ENCODE results near the gene KCNG2.

Gene KCNG2

DNA sequence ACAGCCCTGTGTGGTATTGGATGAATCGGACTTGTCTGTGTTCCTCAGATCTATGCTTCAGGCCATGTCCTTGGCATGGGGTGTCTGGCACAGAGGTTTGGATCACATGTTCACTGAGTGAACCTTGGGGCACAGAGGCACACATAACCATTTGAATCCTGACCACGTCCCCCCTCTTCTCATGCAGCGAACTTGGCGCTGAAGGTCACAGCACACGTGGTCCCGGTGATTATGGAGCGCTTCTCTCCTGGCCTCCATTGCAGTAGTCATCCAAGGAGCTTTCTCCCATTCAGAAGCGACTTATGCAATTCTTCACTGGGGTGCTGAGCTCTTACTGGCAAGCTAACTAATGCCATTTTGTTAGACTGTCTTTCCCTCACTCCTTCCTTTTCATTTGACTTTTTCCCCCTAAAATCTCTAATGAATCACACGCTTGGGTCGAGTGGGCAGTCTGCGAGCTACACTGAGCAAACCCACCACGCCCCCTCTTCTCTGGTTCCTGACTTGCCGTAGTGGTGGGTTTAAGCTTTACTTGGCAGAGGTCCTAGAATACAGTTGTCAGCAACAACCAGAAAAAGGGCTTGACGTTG is 59.4 kb downstream of the KCNG2 start:
- no CpG with 5 or more reads among the region's 14 CpGs for WGBS, 2 donors (ENCODE audit: extremely low coverage in 2 of 2, insufficient read length in 2 of 2, insufficient replicate concordance in 1 of 2)
- H3K79me1 ChIP-seq (ENCODE audit: low read depth, low read length) = peaks cover 2% of the 10 kb centered on the region
- H2BK5ac ChIP-seq (ENCODE audit: low read length) = no peak overlapping the region
- peaks cover 0 to 1% of the 10 kb centered on the region in 2 donors for H3K9me3 ChIP-seq (replicated peaks in 1 of 2; ENCODE audit: control insufficient read depth in 2 of 2, insufficient read depth in 1 of 2, low read depth in 1 of 2, low read length in 2 of 2)
- H3K4ac ChIP-seq (ENCODE audit: low read length) = no peak overlapping the region
- peaks cover 0 to 5% of the 10 kb centered on the region in 2 donors for H3K4me1 ChIP-seq (ENCODE audit: control insufficient read depth in 2 of 2, insufficient read depth in 1 of 2, low read depth in 1 of 2, low read length in 2 of 2)
- no peak overlapping the region for H2BK12ac ChIP-seq (ENCODE audit: low read length)
- no peak overlapping the region for H3K23ac ChIP-seq (ENCODE audit: low read depth, low read length, poor library complexity)
- DNase-seq (ENCODE audit: low spot score) = no peak
- no peak overlapping the region for H4K8ac ChIP-seq (ENCODE audit: low read depth, low read length)
- H3K27me3 ChIP-seq (ENCODE audit: control insufficient read depth in 3 of 3, insufficient read depth in 3 of 3, low read depth in 1 of 3, low read length in 3 of 3) = peaks cover 0 to 6% (median 0%) of the 10 kb centered on the region in 3 experiments
- H3K36me3 ChIP-seq (replicated peaks in 1 of 2; ENCODE audit: control insufficient read depth in 2 of 2, insufficient read depth in 2 of 2, low read length in 2 of 2) = no peaks in the 10 kb centered on the region
- no peak overlapping the region for H2AFZ ChIP-seq (ENCODE audit: low read length)
- H4K91ac ChIP-seq (ENCODE audit: low read depth, low read length, poor library complexity) = no peak overlapping the region
- no peak overlapping the region for H3K4me3 ChIP-seq (ENCODE audit: low read length in 2 of 2)
- peak overlapping the region; percentile 76 for H3K18ac ChIP-seq (ENCODE audit: low read length)
- no peak overlapping the region for H2BK15ac ChIP-seq (ENCODE audit: low read length)
- H3K9ac ChIP-seq (ENCODE audit: low read depth, low read length, poor library complexity) = no peak overlapping the region
- H2AK5ac ChIP-seq (ENCODE audit: low read depth, low read length) = no peak overlapping the region
- H3K14ac ChIP-seq (ENCODE audit: low read length) = no peak overlapping the region
- H3K27ac ChIP-seq (replicated peaks; ENCODE audit: low read length) = peak overlapping the region; percentile 45
- no peak overlapping the region for H2BK120ac ChIP-seq (ENCODE audit: low read depth, low read length)
- H3K4me2 ChIP-seq (ENCODE audit: insufficient read depth, low read length, poor library complexity, severe bottlenecking) = no peak overlapping the region

DNA sequence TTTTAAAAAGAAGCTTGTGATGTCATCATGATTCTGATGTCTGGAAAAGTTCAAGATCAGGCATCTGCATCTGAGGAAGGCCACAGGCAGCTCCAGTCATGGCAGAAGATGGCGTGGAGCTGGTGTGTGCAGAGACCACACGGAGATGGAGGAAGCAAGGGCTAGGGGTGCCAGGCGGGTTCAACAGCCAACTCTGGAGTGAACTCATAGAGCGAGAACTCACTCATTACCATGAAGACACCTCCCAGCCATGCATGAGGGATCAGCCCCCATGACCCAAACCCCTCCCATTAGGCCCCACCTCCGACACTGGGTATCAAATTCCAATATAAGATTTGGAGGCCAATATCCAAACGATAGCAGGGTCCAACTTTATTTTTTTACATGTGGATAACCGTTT is 61.6 kb downstream of the KCNG2 start:
- DNase-seq (ENCODE audit: low spot score) = no peak
- no peak overlapping the region for H2BK5ac ChIP-seq (ENCODE audit: low read length)
- H3K23ac ChIP-seq (ENCODE audit: low read depth, low read length, poor library complexity) = no peak overlapping the region
- peaks cover 0 to 4% of the 10 kb centered on the region in 2 donors for H3K9me3 ChIP-seq (replicated peaks in 1 of 2; ENCODE audit: control insufficient read depth in 2 of 2, insufficient read depth in 1 of 2, low read depth in 1 of 2, low read length in 2 of 2)
- H2BK15ac ChIP-seq (ENCODE audit: low read length) = no peak overlapping the region
- peaks cover 0 to 5% of the 10 kb centered on the region in 2 donors for H3K4me1 ChIP-seq (ENCODE audit: control insufficient read depth in 2 of 2, insufficient read depth in 1 of 2, low read depth in 1 of 2, low read length in 2 of 2)
- H3K27me3 ChIP-seq (ENCODE audit: control insufficient read depth in 3 of 3, insufficient read depth in 3 of 3, low read depth in 1 of 3, low read length in 3 of 3) = peaks cover 0 to 6% (median 0%) of the 10 kb centered on the region in 3 experiments
- H2BK12ac ChIP-seq (ENCODE audit: low read length) = no peak overlapping the region
- no peak overlapping the region for H3K4me2 ChIP-seq (ENCODE audit: insufficient read depth, low read length, poor library complexity, severe bottlenecking)
- no peaks in the 10 kb centered on the region for H3K36me3 ChIP-seq (replicated peaks in 1 of 2; ENCODE audit: control insufficient read depth in 2 of 2, insufficient read depth in 2 of 2, low read length in 2 of 2)
- no peak overlapping the region for H4K8ac ChIP-seq (ENCODE audit: low read depth, low read length)
- H3K14ac ChIP-seq (ENCODE audit: low read length) = no peak overlapping the region
- no peak overlapping the region for H2BK120ac ChIP-seq (ENCODE audit: low read depth, low read length)
- H3K9ac ChIP-seq (ENCODE audit: low read depth, low read length, poor library complexity) = no peak overlapping the region
- peaks cover 2% of the 10 kb centered on the region for H3K79me1 ChIP-seq (ENCODE audit: low read depth, low read length)
- H2AK5ac ChIP-seq (ENCODE audit: low read depth, low read length) = no peak overlapping the region
- H3K4me3 ChIP-seq (ENCODE audit: low read length in 2 of 2) = no peak overlapping the region
- no peak overlapping the region for H3K27ac ChIP-seq (replicated peaks; ENCODE audit: low read length)
- no peak overlapping the region for H3K18ac ChIP-seq (ENCODE audit: low read length)
- H3K4ac ChIP-seq (ENCODE audit: low read length) = no peak overlapping the region
- H2AFZ ChIP-seq (ENCODE audit: low read length) = no peak overlapping the region
- WGBS, 2 donors (ENCODE audit: extremely low coverage in 2 of 2, insufficient read length in 2 of 2, insufficient replicate concordance in 1 of 2) = no CpG with 5 or more reads among the region's 7 CpGs
- no peak overlapping the region for H4K91ac ChIP-seq (ENCODE audit: low read depth, low read length, poor library complexity)

DNA sequence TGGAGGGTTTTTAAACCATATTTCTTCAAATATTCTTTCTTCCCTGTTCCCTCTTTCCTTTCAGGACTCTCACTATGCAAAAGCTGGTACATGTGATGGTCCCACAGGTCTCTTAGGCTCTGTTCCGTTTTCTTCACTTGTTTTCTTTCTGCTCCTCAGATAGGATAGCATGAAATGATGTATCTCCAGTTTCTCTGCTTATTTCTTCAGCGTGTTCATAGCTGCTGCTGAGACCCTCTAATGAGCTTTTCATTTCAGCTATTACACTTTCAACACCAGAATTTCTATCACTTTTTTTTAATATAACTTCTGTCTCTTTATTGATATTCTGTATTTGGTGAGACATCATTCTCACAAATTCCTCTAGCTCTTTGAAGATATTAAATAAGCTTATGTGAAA is 63.9 kb downstream of the KCNG2 start:
- Histone ChIP-seq H3K9me3 (replicated peaks in 1 of 2; ENCODE audit: control insufficient read depth in 2 of 2, insufficient read depth in 1 of 2, low read depth in 1 of 2, low read length in 2 of 2) (peaks cover 0 to 4% of the 10 kb centered on the region in 2 donors), H4K91ac (ENCODE audit: low read depth, low read length, poor library complexity) (no peak overlapping the region), H3K23ac (ENCODE audit: low read depth, low read length, poor library complexity) (no peak overlapping the region), H3K4me2 (ENCODE audit: insufficient read depth, low read length, poor library complexity, severe bottlenecking) (no peak overlapping the region), H3K79me1 (ENCODE audit: low read depth, low read length) (no peaks in the 10 kb centered on the region), H3K36me3 (replicated peaks in 1 of 2; ENCODE audit: control insufficient read depth in 2 of 2, insufficient read depth in 2 of 2, low read length in 2 of 2) (no peaks in the 10 kb centered on the region), H2BK12ac (ENCODE audit: low read length) (no peak overlapping the region), H3K18ac (ENCODE audit: low read length) (no peak overlapping the region), H2BK5ac (ENCODE audit: low read length) (no peak overlapping the region), H2BK15ac (ENCODE audit: low read length) (no peak overlapping the region), H2BK120ac (ENCODE audit: low read depth, low read length) (no peak overlapping the region), H3K4me1 (ENCODE audit: control insufficient read depth in 2 of 2, insufficient read depth in 1 of 2, low read depth in 1 of 2, low read length in 2 of 2) (peaks cover 0 to 2% of the 10 kb centered on the region in 2 donors), H3K27ac (replicated peaks; ENCODE audit: low read length) (no peak overlapping the region), H3K4ac (ENCODE audit: low read length) (no peak overlapping the region), H3K9ac (ENCODE audit: low read depth, low read length, poor library complexity) (no peak overlapping the region), H3K4me3 (ENCODE audit: low read length in 2 of 2) (no peak overlapping the region), H2AK5ac (ENCODE audit: low read depth, low read length) (no peak overlapping the region), H3K27me3 (ENCODE audit: control insufficient read depth in 3 of 3, insufficient read depth in 3 of 3, low read depth in 1 of 3, low read length in 3 of 3) (no peaks in the 10 kb centered on the region), H2AFZ (ENCODE audit: low read length) (no peak overlapping the region), H4K8ac (ENCODE audit: low read depth, low read length) (no peak overlapping the region), H3K14ac (ENCODE audit: low read length) (no peak overlapping the region)
- no CpG with 5 or more reads among the region's 2 CpGs for WGBS, 2 donors (ENCODE audit: extremely low coverage in 2 of 2, insufficient read length in 2 of 2, insufficient replicate concordance in 1 of 2)
- DNase-seq (ENCODE audit: low spot score) = no peak

DNA sequence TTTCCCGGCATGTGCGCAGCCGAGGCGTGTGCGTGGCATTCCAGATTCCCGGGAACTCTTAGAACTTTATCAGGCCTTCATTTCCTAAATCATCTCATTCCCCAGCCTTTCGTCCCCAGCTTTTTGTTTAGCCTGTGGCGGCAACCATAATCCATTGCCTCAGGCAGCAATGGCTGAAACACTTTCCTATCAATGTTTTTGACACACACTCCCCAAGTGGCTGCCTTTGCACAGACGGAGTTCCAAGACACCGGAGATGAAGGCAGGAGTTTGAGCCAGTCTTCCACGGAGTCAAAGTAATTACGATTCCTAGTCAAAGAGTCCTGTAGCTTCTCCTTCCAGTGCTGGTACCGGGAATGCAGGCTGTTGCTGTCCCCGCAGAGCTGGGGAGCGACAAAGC is 64.8 kb downstream of the KCNG2 start:
- H2AFZ ChIP-seq (ENCODE audit: low read length) = no peak overlapping the region

More for the DNA sequence above, 64.8 kb downstream of the KCNG2 start:
- Histone ChIP-seq H2BK5ac (ENCODE audit: low read length) (peak overlapping the region; percentile 12), H3K36me3 (replicated peaks in 1 of 2; ENCODE audit: control insufficient read depth in 2 of 2, insufficient read depth in 2 of 2, low read length in 2 of 2) (no peaks in the 10 kb centered on the region), H3K14ac (ENCODE audit: low read length) (no peak overlapping the region), H4K91ac (ENCODE audit: low read depth, low read length, poor library complexity) (no peak overlapping the region), H2BK12ac (ENCODE audit: low read length) (no peak overlapping the region), H3K18ac (ENCODE audit: low read length) (no peak overlapping the region), H3K4ac (ENCODE audit: low read length) (no peak overlapping the region), H2BK120ac (ENCODE audit: low read depth, low read length) (no peak overlapping the region), H2BK15ac (ENCODE audit: low read length) (no peak overlapping the region), H3K4me1 (ENCODE audit: control insufficient read depth in 2 of 2, insufficient read depth in 1 of 2, low read depth in 1 of 2, low read length in 2 of 2) (no peaks in the 10 kb centered on the region), H3K4me2 (ENCODE audit: insufficient read depth, low read length, poor library complexity, severe bottlenecking) (no peak overlapping the region), H3K27ac (replicated peaks; ENCODE audit: low read length) (no peak overlapping the region), H3K23ac (ENCODE audit: low read depth, low read length, poor library complexity) (no peak overlapping the region), H4K8ac (ENCODE audit: low read depth, low read length) (no peak overlapping the region), H3K79me1 (ENCODE audit: low read depth, low read length) (no peaks in the 10 kb centered on the region), H3K9me3 (replicated peaks in 1 of 2; ENCODE audit: control insufficient read depth in 2 of 2, insufficient read depth in 1 of 2, low read depth in 1 of 2, low read length in 2 of 2) (peaks cover 0 to 4% of the 10 kb centered on the region in 2 donors), H2AK5ac (ENCODE audit: low read depth, low read length) (no peak overlapping the region), H3K27me3 (ENCODE audit: control insufficient read depth in 3 of 3, insufficient read depth in 3 of 3, low read depth in 1 of 3, low read length in 3 of 3) (no peaks in the 10 kb centered on the region), H3K4me3 (ENCODE audit: low read length in 2 of 2) (no peak overlapping the region), H3K9ac (ENCODE audit: low read depth, low read length, poor library complexity) (no peak overlapping the region)
- WGBS, 2 donors (ENCODE audit: extremely low coverage in 2 of 2, insufficient read length in 2 of 2, insufficient replicate concordance in 1 of 2) = no CpG with 5 or more reads among the region's 15 CpGs
- DNase-seq (ENCODE audit: low spot score) = no peak

All from neuronal stem cell (in vitro differentiated cells).